HG03064 (cell line): Measurements from ENCODE around the gene ADNP.

Experiments
- ATAC-seq: cut with Tn5 transposase; IDR thresholded peaks from one replicate; pipeline ENCODE4 v1.9.1; 2021; ENCODE audit warnings: low read depth; ENCODE audit not compliant: unreplicated experiment

ADNP gene

DNA sequence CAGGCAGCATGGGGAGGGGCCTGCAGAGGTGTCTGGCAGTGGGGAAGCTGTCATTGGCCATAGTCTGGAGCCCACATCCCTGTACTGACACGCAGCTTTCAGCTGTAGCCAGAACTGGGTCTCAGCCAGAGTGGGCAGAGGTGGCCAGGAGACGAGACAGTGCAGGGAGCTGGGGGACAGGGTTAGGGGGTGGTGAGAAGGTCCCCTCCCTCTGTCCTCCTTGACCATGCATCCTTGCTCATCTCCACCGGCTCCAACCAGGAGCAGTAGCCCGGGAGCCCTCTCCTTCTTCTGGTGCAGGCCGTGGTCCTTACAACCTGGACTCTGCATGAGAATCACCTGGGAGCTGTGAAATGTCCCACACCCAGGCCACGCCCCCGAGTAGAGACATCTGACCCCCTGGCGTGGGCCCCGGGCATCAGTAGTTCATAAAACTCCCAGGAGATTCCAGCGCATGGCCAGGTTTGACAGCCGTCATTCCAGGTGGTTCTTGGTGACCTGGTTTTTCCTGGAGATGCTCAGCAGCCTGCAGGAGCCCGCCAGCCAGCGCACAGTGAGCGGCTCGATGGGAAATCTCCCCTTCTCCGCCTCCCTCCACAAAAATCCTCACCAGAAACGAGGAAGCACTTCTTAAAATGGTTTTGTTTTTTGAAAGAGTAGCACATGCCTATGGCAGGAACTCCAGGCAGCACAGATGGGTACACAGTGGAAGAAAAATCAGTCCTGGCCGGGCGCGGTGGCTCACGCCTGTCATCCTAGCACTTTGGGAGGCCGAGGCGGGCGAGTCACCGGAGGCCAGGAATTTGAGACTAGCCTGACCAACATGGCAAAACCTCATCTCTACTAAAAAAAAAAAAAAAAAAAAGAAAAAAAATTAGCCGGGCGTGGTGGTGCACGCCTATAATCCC lies 56.2 kb downstream of the ADNP start:
- ATAC-seq, result no peak

DNA sequence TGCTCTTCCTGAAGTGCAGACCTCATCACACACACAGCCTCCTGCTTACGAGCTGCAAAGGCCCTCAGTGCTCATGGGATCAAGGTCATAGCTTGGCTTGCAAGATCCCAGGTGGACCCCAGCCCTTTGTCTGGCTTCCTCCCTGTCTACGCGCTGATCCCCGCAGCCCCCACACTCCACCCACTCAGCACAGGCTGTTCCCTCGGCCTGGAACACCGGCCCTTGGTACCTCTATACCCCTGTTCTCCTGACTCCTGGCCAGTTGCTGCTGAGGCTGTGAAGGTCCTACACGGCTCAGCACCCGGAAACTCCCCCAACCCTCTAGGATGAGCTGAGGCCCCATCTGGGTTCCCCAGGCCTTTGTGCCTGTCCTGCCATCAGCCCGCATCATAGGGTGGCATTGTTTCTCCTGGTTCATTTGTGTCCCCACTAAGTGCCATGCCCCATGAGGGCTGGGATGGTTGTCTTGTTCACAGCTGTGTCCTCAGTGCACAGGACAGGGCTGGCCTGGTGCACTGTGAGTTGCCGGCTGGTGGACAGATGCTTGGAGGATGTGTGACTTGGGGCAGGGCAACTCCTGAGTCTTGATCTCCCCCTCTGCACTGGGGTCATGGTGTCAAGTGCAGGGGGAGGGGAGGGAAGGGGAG lies 57.0 kb downstream of the ADNP start:
- no peak for ATAC-seq

DNA sequence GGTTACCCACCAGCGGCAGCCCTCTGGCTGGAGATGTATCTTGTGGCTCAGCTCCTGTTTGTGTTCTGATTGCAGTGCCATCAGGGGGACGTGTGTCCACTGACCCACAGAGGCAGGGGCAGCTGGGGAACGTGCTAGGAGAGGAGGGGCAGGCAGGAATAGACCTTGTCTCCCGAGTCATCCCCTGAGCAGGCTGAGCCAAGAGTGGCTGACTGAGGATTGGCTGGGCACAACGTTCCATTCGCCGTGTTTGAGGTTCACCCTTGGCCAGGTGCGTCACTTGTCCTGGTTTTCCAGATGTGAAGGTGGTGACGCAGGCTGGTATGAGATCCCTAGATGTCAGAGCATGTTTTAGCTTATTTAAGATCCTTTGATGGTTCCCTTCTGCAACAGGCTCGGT lies 57.7 kb downstream of the ADNP start:
- no peak for ATAC-seq

DNA sequence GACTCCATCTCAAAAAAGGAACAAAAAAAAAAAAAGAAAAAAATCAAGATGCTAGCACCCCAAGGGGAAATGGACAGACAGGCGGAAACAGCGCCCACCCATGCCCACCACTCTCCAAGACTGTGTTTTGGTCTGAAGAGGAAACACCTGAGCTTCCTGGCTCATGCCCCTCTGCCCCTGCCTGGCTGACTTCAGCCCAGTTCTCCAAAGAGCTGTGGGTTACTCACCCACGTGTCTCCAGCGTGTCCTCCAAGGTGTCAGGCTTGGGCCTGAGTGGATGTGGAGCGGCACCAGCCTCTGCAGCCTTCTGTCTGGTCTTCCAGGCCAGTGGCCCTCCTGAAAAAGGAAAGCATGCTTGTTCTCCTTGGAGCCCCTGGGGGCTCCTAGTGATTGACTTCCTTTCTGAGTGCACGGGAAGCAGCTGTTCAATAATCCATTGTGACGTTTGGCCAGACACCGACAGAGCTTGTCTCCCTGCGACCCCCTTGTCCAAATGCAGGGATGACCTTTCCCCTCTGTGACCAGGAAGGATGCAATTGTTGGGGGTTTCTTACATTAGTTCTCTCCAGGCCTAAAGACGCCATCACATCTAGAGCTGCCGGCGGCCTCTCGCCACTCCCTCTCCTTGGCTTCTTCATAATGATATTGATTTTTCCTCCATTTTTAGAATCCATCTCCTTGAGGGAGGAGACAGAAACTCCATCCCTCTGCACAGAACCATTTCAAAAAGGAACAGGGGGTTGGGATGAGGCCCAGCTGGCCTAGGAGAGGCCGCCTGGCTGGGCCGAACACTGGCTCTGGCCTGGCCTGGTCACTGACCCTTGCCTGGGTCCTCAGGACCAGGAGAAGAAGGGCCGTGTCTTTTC lies 58.4 kb downstream of the ADNP start:
- no peak for ATAC-seq

DNA sequence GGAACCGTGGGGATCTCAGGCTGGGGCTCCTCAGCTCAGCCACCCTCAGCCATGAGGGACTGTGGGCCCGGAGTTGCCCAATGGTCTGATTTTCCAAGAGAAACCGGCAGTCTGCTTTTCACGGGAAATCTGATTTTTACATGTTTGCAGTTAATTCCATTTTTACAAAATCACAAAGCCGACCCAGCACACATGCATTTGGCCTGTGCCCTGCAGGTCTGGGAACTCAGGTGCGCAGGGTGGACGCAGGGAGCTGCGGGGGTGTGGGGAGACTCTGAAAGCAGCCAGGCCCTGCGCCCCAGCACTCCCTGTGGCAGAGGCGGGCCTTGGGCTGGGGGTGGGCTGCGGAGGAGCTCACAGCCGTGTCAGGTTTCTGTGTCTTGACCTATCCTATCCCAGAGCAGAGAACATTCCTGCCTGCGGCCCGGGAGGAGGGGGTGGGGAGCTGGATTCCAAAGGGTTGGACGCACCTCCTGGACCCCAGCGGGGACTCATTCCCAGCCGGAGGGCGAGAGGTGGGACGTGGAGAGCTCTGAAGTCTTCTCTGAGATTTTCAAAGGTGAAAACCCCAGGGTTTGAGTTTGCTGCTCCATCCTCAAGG lies 60.6 kb downstream of the ADNP start:
- ATAC-seq, result no peak

DNA sequence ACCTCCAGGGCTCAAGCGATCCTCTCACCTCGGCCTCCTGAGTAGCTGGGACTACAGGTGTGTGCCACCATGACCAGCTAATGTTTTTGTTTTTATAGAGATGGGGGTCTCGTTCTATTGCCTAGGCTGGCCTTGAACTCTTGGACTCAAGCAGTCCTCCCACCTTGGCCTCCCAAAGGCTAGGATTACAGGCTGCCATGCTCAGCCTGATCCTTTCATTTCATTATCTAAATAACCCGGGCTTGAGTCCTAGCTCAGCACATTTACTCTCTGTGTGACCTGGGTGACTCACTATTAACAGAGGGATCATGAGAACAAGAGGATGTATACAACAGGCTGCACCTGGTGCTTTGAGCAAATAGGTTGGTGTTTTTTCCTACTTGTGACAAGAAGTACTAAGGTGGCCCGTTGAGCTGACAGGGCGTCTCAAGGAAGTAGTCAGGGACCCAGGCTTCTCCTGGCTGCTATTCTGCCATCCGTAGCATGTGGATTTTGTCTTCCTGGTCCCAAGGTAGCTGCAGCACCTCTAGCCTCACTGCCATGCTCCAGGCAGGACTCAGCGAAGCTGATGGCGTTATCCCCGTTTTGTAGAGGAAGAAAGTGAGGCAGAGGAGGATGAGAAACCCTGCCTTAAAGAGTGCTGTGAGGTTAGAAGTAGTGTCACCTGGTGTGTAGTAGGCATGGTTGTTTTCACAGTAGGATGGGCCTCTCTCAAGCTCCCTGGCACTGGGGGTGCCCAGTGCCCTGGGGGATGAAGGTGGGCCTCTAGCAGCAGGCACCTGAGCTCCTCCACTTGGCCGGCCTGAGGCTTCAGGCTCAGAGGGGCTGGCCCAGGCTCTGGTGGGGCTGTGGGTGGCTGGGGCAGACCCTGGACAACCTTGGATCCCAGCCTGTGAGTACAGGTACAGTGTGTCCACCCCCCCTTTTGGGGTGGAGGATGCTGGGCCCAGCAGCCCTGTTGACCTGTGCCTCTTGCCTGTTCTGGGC lies 62.4 kb downstream of the ADNP start:
- no peak for ATAC-seq

DNA sequence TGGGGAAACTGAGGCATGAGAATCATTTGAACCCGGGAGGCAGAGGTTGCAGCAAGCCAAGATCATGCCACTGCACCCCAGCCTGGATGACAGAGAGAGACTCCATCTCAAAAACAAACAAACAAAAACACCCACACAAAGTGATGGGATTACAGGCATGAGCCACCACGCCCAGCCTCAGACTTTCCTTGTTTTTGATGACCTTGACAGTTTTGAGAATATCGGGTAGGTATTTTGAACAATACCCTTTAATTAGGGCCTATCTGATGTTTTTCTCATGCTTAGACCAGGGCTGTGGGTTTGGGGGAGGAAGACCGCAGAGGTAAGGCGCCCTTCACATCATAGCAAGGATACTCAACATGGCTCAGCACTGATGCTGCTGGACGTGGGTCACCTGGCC lies 63.4 kb downstream of the ADNP start:
- ATAC-seq, result no peak

DNA sequence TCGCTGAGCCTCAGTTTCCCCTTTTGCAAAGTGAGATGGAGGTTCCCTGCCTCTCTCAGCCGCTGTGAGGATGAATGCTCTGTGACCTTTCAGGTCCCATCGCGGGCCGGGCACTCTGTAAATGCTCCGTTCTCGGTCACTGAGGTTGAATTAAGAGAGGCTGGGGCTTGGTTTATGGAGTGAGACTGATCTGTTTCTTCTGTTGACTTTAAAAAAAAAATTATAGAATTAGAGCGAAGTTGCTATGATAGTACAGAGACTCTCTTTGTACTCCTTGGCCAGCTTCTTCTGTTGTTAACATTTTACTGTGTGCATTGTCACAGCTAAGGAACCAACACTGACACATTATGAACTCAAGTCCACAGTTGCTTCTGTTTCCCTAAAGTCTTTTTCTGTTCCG lies 64.4 kb downstream of the ADNP start:
- no peak for ATAC-seq

DNA sequence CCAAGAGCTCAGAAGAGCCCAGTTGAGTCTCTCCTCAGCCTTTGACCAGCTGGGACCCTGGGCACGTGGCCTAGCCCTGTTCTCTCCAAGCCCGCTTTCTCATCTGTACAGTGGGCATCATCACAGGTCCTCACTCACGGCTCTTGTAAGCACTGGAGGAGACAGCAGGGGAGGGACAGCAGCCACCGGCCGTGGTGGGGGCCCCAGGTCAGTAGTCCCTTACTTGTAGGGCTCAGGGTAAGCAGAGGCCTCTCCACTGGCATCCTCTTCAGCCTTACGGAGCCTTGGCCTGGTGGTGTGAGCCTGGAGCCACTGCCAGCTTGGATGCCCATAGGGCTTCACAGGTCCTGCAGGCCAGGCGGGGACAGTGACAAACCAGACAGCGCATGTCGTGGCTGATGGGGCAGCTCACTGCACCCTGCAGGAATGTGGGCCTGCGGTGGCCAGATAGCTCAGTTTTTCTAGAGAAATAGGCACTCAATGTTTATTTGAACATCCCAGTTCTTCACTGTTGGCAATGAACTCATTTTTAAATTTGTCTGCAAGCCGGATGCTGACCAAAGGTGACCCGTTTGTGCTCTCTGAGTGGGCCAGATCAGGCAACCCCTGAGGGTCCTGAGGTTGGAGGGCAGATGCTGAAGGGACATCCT lies 65.1 kb downstream of the ADNP start:
- ATAC-seq, result no peak

DNA sequence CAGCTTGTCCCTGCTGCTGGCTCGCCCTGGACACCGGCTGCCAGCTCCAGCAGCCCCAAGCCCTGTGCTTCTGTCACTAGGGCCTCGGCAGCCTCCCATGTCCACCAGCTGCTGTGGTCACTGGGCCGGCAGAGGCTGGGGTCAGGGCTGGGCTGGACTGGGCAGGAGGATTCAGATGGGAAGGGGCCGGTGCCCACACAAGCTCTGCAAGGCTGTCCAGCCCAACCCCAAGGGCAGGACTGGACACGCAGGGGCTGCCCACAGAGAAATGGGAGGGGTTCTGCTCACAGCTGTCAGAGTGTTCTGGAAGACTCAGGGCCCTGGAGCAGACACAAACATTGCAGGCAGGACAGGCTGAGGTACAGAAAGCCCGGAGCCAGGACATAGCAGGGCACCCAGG lies 65.6 kb downstream of the ADNP start:
- no peak for ATAC-seq

DNA sequence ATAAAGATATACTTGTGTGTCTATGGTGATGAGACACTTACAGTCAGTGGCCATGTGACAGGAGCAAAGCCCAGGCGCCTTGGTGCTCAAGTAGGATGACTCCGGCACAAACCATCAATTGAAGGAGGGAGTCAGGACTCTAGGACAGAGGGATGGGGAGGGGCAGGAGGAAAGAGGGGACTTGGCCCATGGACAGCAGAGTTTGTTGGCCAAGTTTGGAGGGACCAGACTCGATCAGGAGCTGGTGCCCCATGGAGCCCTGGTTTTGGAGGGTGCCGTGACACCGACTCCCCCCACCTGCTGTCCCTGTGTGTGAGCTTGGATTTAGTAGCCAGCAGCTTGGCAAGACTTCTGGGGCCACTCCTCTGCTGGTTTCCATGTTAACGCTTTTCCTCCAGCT lies 66.1 kb downstream of the ADNP start:
- ATAC-seq, result no peak

DNA sequence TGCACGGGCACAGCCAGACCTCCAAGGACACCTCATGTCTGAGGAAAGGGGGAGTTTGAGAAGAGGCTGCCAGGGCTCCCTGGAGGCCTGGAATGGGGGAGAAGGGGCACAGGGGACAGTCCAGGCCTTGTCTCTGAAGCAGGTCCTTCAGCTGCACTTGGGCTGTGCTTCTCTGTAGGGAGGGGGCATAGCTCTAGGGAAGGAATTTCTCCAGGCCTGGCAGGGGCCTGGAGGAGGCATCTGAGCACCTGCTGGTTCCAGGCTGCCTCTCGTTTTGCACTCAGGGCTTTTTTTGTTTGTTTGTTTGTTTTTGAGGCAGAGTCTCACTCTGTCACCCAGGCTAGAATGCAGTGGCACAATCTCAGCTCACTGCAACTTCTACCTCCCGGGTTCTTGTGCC lies 68.7 kb downstream of the ADNP start:
- no peak for ATAC-seq

DNA sequence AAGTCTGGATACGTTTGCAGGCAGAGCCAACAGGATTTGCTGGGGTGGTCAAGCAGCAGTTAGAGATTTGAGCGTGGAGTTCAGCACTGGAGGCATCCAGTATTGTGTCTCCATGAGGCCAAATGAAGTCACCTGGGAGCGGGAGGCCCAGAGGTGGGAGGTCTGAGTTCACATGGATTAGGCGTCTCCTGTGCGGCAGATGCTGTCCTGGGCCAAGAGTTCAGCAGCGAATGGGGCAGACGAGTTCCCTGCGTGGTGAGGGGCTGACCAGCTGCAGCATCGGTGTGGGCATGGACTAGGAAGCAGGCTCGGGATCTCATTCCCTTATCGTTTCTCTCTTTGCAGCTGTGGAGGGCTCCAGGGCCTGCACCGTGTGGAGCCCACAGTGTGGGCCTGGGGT lies 70.2 kb downstream of the ADNP start:
- no peak for ATAC-seq

DNA sequence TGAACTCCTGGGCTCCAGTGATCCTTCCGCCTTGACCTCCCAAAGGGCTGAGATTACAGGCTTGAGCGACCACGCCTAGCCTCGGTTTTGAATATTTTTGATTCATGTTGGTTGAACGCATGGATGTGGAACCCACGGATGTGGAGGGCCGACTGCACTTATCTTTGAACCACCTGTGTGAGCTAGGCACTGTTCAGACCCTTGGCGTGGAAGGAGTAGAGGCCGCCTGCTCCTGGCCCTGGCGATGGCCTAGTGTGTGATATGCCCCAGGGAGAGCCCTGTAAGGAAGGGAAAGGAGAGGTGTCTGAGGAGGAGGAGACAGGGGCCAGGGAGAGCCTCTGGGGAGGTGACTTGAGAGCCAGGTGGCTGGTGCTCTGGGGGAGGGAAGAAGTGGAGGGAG lies 72.1 kb downstream of the ADNP start:
- ATAC-seq, result no peak

DNA sequence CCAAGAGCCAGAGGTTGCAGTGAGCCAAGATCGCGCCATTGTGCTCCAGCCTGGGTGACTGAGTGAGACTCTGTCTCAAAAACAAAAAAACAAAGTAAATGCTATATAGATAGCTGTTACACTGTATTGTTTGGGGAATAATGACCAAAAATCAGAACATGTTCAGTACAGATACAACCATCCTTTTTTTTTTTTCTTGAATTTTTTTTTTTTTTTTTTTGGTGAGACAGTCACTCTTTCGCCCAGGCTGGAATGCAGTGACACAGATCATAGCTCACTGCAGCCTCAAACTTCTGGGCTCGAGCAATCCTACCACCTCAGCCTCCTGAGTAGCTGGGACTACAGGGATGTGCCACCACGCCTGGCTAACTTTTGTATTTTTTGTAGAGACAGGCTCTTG lies 72.7 kb downstream of the ADNP start:
- no peak for ATAC-seq

DNA sequence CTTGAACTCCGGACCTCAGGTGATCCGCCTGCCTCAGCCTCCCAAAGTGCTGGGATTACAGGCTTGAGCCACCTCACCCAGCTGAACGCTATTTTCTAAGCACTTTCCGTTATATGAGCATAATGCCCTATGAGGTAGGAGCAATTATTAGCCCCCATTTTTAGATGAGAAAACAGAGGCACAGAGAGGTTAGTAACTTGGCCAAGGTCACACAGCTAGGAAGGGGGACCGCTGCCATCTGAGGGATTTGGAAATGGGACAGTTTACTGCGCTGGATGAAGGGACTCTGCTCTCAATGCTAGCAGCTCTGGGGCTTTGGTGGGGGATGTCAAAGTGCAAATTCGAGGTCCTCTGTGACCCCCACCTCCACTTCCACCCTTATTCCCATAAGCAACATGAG lies 73.9 kb downstream of the ADNP start:
- ATAC-seq, result no peak

DNA sequence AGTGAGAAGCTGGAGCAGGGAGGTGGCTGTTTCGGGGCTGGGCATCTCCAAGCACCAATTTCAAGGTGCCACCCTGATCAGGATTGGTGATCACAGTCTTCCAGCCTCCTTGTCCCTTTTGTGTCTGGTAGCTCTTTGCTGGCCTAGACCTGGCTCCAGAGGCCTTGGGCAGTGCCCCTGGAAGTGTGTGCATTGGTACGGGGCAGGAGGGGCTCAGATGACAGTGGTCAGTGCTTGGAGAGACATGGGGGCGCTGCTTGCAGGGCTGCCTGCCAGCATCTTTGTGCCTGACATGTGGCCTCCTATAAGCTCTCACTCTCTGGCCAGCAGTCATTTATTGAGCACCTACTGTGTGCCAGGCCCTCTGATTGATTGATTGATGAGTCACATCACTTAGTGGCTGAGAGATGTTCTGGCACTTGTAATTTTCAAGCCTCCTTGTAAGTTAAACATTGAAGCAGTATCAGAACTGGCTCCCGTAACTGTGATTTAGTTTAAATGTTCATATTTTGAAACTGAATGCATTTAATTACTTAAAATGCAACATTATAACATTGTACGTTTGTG lies 74.7 kb downstream of the ADNP start:
- no peak for ATAC-seq

DNA sequence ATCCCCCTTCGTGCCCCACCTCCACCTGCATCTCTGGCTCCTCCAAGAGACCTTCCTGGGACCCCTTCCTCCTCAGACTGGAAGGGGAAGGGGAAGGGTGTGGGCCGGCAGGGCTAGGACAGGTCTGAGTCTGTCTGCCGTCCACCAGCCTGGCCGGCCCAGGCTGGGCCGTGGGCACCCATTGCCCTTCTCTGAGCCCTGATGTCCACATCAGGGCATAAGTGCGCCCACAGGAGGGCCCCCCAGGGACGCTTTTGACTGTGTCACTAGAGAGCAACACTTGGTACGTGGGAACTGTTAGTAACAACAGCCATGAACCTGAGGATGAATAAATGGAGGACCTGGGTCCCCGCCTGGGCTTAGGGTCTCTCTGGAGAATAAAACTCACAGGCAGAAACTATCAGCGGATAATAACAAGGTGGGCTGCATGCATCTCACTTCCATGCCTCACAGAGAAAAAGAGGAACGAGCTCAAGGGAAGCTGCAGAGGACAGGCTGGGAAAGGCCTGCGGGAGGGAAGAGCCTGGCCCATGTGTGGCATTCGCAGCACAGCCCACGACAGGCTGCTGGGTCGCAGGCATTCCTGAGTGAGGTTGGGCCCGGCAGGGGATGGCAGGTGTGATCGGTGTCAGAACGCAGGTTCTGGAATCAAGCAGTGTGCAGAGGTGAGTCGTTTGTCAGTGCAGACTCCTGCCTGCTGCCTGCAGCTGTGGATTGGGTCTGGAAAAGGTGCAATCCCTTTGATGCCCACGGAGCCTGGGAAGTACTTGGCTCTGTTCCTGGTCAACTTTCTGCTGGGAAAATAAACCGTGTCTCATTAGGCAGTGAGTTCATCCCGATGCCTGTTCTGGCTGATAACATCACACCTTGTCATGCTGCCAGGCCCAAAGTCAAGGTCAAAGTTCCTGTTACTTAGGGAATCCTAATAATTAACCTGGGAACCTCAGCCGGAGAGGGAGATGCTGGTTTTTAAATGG lies 75.5 kb downstream of the ADNP start:
- ATAC-seq, result no peak
